GM18502 (cell line): ENCODE results near the gene RNMT.
"Not testable (repeated sequence)": the region's sequence is repeated elsewhere in the genome, so short reads cannot be mapped to it uniquely, and the experiment has no call there.

ENCODE experiments used
- ATAC-seq: cut with Tn5 transposase; IDR thresholded peaks from one replicate; pipeline ENCODE4 v1.9.1; 2021; ENCODE audit warnings: mild to moderate bottlenecking; ENCODE audit not compliant: unreplicated experiment, poor library complexity

RNMT gene

DNA sequence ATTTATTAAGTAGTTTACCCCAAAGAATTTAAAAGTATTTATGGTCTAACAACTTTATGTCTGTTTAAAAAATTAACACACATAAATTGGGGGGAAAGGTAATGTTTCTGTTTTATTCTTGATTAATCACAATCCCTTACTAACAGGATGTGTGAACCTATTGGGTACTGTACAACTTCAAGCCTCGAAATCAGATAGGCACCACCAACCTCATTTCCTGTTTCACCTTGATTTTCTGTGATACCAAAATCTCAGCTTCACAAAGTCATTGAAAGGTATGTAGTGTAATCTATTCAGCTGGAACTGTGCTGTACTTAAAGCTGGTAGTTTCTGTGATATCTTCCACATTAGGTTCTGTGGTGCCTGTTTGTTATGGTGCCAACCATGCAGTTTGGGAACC lies 4.0 kb downstream of the RNMT start:
- ATAC-seq: no peak

DNA sequence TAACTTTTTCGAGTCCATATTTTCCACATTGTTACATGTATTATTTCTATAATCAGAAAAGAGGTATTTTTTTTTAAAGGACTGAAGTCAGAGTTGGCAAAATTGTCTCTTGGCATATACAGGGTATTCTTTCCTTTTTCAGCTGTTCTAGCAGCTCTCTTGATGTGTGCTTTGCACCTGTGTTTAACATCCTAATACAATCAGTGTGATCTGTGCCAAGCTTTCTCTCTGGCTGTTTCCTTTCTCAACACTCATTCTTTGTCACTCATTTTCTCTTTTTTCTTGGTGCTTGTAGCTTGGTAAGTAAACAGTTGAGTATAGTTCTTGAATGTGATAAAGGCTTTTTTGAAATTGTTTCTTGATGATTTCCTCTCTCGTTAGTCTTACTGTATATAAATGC lies 9.2 kb downstream of the RNMT start:
- ATAC-seq: no peak

- no peak for ATAC-seq
Measured at GRCh38 chr18:13745696-13746095, 19.2 kb downstream of the RNMT start.

- no peak for ATAC-seq
Measured at GRCh38 chr18:13746633-13747032, 20.2 kb downstream of the RNMT start.

DNA sequence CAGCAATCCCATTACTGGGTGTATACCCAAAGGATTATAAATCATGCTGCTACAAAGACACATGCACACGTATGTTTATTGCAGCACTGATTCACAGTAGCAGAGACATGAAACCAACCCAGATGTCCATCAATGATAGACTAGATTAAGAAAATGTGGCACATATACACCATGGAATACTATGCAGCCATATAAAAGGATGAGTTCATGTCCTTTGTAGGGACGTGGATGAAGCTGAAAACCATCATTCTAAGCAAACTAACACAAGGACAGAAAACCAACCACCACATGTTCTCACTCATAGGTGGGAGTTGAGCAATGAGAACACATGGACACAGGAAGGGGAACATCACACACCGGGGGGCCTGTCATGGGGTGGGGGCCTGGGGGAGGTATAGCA lies 25.1 kb downstream of the RNMT start:
- not testable (repeated sequence) for ATAC-seq

- no peak for ATAC-seq
Measured at GRCh38 chr18:13756261-13756660, 29.8 kb downstream of the RNMT start.

DNA sequence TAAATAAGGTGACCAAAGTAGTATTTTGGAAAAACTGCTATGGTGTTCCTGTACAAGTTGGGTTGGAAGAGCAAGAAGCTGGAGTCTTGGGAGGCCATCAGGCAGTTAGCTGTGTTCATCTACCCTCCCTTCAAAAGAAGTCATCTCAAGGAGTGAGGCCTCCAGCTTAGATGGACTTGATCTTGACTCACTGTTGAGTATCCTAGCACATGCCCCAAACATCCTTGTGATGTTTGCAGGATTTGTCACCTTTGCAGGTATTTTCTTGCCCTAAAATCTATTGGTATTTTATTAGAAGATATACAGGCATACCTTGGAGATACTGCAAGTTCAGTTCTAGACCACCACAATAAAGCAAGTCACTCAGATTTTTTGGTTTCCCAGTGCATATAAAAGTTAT lies 30.2 kb downstream of the RNMT start:
- ATAC-seq: no peak

GRCh38 chr18:13758622-13759021 lies 32.1 kb downstream of the RNMT start:
- ATAC-seq: no peak

GRCh38 chr18:13760047-13760446 lies 33.6 kb downstream of the RNMT start:
- no peak for ATAC-seq

- no peak for ATAC-seq
Measured at GRCh38 chr18:13762690-13763439, 36.4 kb downstream of the RNMT start.

DNA sequence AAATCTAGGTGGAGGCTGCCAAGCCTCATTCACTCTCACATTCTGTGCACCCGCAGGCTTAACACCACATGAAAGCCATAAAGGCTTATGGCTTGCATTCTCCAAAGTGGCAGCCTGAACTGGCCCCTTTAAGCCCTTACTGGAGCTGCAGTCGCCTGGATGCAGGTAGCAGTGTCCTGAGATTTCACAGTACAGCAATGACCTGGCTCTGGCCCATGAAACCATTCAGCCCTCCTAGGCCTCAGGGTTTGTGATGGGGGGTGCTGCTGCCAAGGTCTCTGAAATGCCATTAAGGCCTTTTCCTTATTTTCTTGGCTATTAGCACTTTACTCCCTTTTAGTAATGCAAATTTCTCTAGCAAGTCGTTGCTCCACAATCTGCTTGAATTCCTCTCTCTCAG lies 48.6 kb downstream of the RNMT start:
- ATAC-seq: no peak

- ATAC-seq: no peak
Measured at GRCh38 chr18:13791181-13791580, 64.7 kb downstream of the RNMT start.

- ATAC-seq: no peak
Measured at GRCh38 chr18:13793819-13794218, 67.3 kb downstream of the RNMT start.

GRCh38 chr18:13796515-13796914 lies 70.0 kb downstream of the RNMT start:
- no peak for ATAC-seq

DNA sequence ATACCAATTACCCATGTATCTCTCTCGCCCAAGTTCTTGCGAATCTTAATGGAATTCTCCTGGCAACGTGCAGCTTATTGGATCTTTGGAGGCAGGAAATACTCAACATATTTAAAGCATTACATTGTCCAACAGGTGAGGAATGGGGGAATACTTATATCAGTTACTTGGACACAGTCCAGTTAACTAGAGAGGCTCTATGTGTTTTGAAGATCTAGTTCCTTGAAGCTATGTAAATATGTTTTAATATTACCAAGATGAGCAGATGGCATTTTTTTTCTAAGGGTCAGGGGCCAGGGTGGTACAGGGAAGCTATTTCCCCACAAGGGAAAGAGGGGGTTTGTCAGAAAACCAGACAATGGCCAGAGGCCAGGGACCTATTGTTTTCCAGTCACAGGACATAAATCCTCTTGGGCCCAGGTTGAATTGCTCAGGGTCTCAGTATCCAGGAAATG lies 70.7 kb downstream of the RNMT start:
- ATAC-seq: no peak

DNA sequence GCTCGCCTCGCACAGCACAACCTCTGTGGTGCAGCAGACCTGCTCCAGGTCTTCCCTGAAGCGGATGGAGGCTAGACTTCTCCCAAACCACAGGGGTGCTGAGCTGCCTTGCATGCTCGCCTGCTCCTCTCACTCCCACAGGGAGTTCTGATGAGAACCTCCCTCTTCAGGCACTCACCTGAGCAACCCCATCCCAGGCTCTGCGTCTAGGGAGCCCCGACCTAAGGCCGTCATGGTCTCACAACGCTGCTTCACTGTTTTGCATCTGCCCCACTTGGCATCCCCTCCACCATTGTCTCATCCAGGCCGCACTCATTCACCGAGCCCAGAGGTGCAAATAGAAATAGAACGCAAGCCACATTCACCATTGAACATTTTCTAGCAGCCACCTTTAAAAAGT lies 72.9 kb downstream of the RNMT start:
- no peak for ATAC-seq

DNA sequence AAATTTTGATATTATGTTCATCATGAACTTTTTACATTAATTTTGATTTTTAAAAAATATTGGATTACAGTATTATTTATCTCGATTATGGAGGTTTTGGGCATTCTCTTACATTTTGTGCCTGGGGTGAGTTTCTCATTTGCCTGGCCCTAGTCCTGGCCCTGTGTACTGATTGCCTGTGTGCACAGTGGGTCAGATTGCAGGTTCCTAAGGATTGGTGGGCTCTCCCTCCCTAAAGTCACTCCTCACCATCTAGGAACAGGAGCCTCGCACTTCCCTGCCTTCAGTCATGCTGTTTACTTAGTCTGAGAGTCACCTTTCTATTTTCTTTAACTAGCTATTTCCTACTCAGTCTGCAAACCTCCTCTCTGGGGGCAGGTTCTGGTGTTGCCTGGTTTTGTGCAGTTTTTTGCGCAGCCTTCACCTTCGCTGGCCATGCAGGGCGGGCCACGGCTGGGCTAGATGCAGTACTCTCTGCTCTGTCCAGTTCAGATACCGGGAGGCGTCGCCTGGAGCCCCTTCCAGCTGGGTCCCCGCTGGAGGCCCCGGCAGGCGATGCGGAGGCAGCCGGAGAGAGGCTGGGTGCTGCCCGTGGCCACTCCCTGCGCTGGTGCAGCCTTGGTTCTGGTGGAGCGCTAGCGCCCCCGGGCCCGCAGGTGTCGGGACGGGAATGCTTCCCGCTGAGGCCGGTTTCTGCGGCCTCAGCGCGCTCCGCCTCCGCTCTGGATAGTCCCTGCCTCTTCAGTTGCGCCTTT lies 74.2 kb downstream of the RNMT start:
- ATAC-seq: peak; percentile 55

- ATAC-seq: no peak
Measured at GRCh38 chr18:13801260-13801601, 74.8 kb downstream of the RNMT start.

- ATAC-seq: no peak
Measured at GRCh38 chr18:13804305-13804704, 77.8 kb downstream of the RNMT start.

GRCh38 chr18:13808294-13809042 lies 82.0 kb downstream of the RNMT start:
- no peak for ATAC-seq

GRCh38 chr18:13809043-13809430 lies 82.6 kb downstream of the RNMT start:
- ATAC-seq: no peak
